Kidney epithelial cell (primary cell): ENCODE measurements around the gene UBAC2. TPM values are rescaled to one million over a fixed set of nuclear protein-coding genes. Genes with fewer than 3 reads are reported as not detected.

Experiments used
- DNase-seq: peaks from one replicate; pipeline ENCODE4 v3.0.0-alpha.2; 2010; ENCODE audit warnings: low read depth
- H3K27me3 ChIP-seq: 2 replicates; pipeline ENCODE4 v1.6.0; 2011; ENCODE audit warnings: low read length; ENCODE audit not compliant: control insufficient read depth, insufficient read depth
- H3K36me3 ChIP-seq: 2 replicates; pipeline ENCODE4 v1.5.1; 2011; ENCODE audit warnings: low read length; ENCODE audit not compliant: control insufficient read depth, insufficient read depth
- H3K4me3 ChIP-seq: 2 replicates; pipeline ENCODE4 v1.5.1; 2011; ENCODE audit warnings: low read depth, mild to moderate bottlenecking, control low read depth, low read length
- CTCF ChIP-seq: IDR thresholded peaks from 2 replicates; pipeline ENCODE4 v1.5.1; 2011; ENCODE audit warnings: mild to moderate bottlenecking, moderate library complexity, low read length, control low read depth, inconsistent platforms; ENCODE audit not compliant: insufficient read depth, poor library complexity, severe bottlenecking
- total RNA-seq: library from RNA; depleted of rRNA; stranded (reverse); fragments of >200 nt; gene quantifications from 2 replicates; pipeline ENCODE4 v1.2.3, GENCODE V29; 2015

The UBAC2 gene
- total RNA-seq, 1 donor from 2014 or later: 83.6 TPM

- Histone ChIP-seq H3K4me3 (no peak overlapping the region), H3K27me3 (no peaks in the 10 kb centered on the region), H3K36me3 (no peaks in the 10 kb centered on the region)
- no peak for DNase-seq
- TF ChIP-seq CTCF: no peak
Observed at GRCh38 chr13:99218545-99218944, 17.9 kb downstream of the UBAC2 start.

- TF ChIP-seq CTCF: no peak
- no peak for DNase-seq
Observed at GRCh38 chr13:99218969-99219368, 18.3 kb downstream of the UBAC2 start.

GRCh38 chr13:99220199-99220935 lies 19.7 kb downstream of the UBAC2 start:
- DNase-seq: no peak
- no peak for TF ChIP-seq CTCF
- Histone ChIP-seq H3K4me3 (no peak overlapping the region), H3K36me3 (no peaks in the 10 kb centered on the region), H3K27me3 (no peaks in the 10 kb centered on the region)

More at GRCh38 chr13:99218969-99219368, 18.3 kb downstream of the UBAC2 start:
- H3K36me3 ChIP-seq: no peaks in the 10 kb centered on the region
- no peaks in the 10 kb centered on the region for H3K27me3 ChIP-seq
- no peak overlapping the region for H3K4me3 ChIP-seq

- Histone ChIP-seq H3K27me3 (no peaks in the 10 kb centered on the region), H3K36me3 (no peaks in the 10 kb centered on the region), H3K4me3 (no peak overlapping the region)
- no peak for DNase-seq
- no peak for TF ChIP-seq CTCF
Observed at GRCh38 chr13:99221567-99222239, 21.0 kb downstream of the UBAC2 start.

GRCh38 chr13:99223587-99223986 lies 22.9 kb downstream of the UBAC2 start:
- Histone ChIP-seq H3K4me3 (no peak overlapping the region), H3K27me3 (no peaks in the 10 kb centered on the region), H3K36me3 (no peaks in the 10 kb centered on the region)
- DNase-seq: no peak
- TF ChIP-seq CTCF: no peak
